HG02610 (cell line): ENCODE results near the gene GNE.
A peak's percentile ranks its signal among the peaks of the same experiment; 100 is the strongest.
"Not testable (repeated sequence)": the region's sequence is repeated elsewhere in the genome, so short reads cannot be mapped to it uniquely, and the experiment has no call there.

Experiments
- ATAC-seq: cut with Tn5 transposase; IDR thresholded peaks from one replicate; pipeline ENCODE4 v1.9.1; 2021; ENCODE audit warnings: mild to moderate bottlenecking, moderate library complexity; ENCODE audit not compliant: unreplicated experiment

Gene GNE

GRCh38 chr9:36258208-36258995, at the start of gene GNE:
TSS of gene GNE (minus strand) at chr9:36258448. CDS start at chr9:36249355, 9,093 bp downstream.
- ATAC-seq = peak; percentile 84

GRCh38 chr9:36306471-36307306, 48.4 kb upstream of the GNE start:
- no peak for ATAC-seq

GRCh38 chr9:36304366-36304765, 46.1 kb upstream of the GNE start:
- ATAC-seq = not testable (repeated sequence)

- no peak for ATAC-seq
Observed at GRCh38 chr9:36301227-36301626, 43.0 kb upstream of the GNE start.

GRCh38 chr9:36298566-36298965, 40.3 kb upstream of the GNE start:
- ATAC-seq = no peak

- ATAC-seq = no peak
Observed at GRCh38 chr9:36297798-36298197, 39.5 kb upstream of the GNE start.

GRCh38 chr9:36294996-36295395, 36.7 kb upstream of the GNE start:
- not testable (repeated sequence) for ATAC-seq

GRCh38 chr9:36293918-36294317, 35.7 kb upstream of the GNE start:
- ATAC-seq = no peak

GRCh38 chr9:36293171-36293570, 34.9 kb upstream of the GNE start:
- no peak for ATAC-seq

GRCh38 chr9:36292641-36293040, 34.4 kb upstream of the GNE start:
- ATAC-seq = no peak

- no peak for ATAC-seq
Observed at GRCh38 chr9:36290996-36291395, 32.7 kb upstream of the GNE start.

- no peak for ATAC-seq
Observed at GRCh38 chr9:36289836-36290435, 31.7 kb upstream of the GNE start.

GRCh38 chr9:36288070-36288469, 29.8 kb upstream of the GNE start:
- no peak for ATAC-seq

GRCh38 chr9:36286388-36286787, 28.1 kb upstream of the GNE start:
- no peak for ATAC-seq

GRCh38 chr9:36284226-36284625, 26.0 kb upstream of the GNE start:
- no peak for ATAC-seq

- no peak for ATAC-seq
Observed at GRCh38 chr9:36282275-36282674, 24.0 kb upstream of the GNE start.

GRCh38 chr9:36280989-36281388, 22.7 kb upstream of the GNE start:
- no peak for ATAC-seq

GRCh38 chr9:36278243-36278642, 20.0 kb upstream of the GNE start:
- no peak for ATAC-seq

GRCh38 chr9:36276781-36277181, 18.5 kb upstream of the GNE start:
- no peak for ATAC-seq

- no peak for ATAC-seq
Observed at GRCh38 chr9:36276254-36276653, 18.0 kb upstream of the GNE start.

GRCh38 chr9:36275060-36275459, 16.8 kb upstream of the GNE start:
- no peak for ATAC-seq

GRCh38 chr9:36273354-36273753, 15.1 kb upstream of the GNE start:
- not testable (repeated sequence) for ATAC-seq
